ENCODE data around the gene FGF12.

DNA sequence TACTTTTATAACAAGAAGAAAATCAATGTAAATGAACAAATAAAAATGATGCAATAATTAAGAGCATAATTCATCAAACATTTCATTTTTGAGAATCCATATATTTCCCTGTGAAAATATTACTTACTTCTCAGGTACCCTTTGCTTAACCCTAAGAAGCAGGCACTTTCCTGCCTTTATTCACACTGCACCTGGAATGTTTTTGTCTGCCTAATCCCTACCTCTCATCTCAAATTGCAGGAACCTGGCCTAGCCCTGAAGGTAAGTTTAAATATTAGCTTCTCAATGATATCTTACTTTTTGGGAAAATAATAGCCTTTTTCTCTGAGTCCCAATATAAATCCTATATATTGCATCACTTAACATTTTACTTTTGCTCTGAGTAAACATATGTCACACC, 559.1 kb downstream of the FGF12 start:
- no peak for TF ChIP-seq CEBPB (IDR thresholded peaks at IDR 0.05)
- TF ChIP-seq, protein P1, sequence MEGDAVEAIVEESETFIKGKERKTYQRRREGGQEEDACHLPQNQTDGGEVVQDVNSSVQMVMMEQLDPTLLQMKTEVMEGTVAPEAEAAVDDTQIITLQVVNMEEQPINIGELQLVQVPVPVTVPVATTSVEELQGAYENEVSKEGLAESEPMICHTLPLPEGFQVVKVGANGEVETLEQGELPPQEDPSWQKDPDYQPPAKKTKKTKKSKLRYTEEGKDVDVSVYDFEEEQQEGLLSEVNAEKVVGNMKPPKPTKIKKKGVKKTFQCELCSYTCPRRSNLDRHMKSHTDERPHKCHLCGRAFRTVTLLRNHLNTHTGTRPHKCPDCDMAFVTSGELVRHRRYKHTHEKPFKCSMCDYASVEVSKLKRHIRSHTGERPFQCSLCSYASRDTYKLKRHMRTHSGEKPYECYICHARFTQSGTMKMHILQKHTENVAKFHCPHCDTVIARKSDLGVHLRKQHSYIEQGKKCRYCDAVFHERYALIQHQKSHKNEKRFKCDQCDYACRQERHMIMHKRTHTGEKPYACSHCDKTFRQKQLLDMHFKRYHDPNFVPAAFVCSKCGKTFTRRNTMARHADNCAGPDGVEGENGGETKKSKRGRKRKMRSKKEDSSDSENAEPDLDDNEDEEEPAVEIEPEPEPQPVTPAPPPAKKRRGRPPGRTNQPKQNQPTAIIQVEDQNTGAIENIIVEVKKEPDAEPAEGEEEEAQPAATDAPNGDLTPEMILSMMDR (IDR thresholded peaks at IDR 0.05) = no peak
- no peak for TF ChIP-seq POLR2A (IDR thresholded peaks at IDR 0.05; ENCODE audit: low read length)

Measured in A549 (cell line).